Activated T-cell treated with anti-CD3 and anti-CD28 coated beads, Interleukin-2, amount 50 U/mL, for 72 hours (primary cell): Measurements from ENCODE around the gene GFY. TPM values are rescaled to one million over a fixed set of nuclear protein-coding genes. Genes with fewer than 3 reads are reported as not detected.
A peak's percentile ranks its signal among the peaks of the same experiment; 100 is the strongest.
"Not testable (repeated sequence)": the region's sequence is repeated elsewhere in the genome, so short reads cannot be mapped to it uniquely, and the experiment has no call there.

Experiments
- ATAC-seq, 2 donors: fragments of 150-1000 bp; cut with Tn5 transposase; replicated peaks in 1 of 2; 2 replicates each; pipeline ENCODE4 v1.10.0; 2021; ENCODE audit warnings: moderate library complexity in 2 of 2, mild to moderate bottlenecking in 1 of 2
- DNase-seq, 2 donors: peaks; one replicate each; pipeline ENCODE4 v3.0.0; 2021 to 2022; ENCODE audit warnings: mixed read lengths in 1 of 2
- H3K27ac Mint-ChIP-seq: one replicate; pipeline ENCODE4 v1.8.0; 2022; ENCODE audit warnings: mild to moderate bottlenecking, moderate library complexity, mixed read lengths
- H3K27me3 Mint-ChIP-seq: one replicate; pipeline ENCODE4 v1.8.0; 2022; ENCODE audit warnings: low read depth, mixed read lengths
- H3K36me3 Mint-ChIP-seq, 2 donors: one replicate each; pipeline ENCODE4 v1.8.0; 2022; ENCODE audit warnings: mixed read lengths in 2 of 2, mild to moderate bottlenecking in 1 of 2; ENCODE audit not compliant: insufficient read depth in 2 of 2
- H3K4me1 Mint-ChIP-seq: one replicate; pipeline ENCODE4 v1.8.0; 2022; ENCODE audit warnings: low read depth, mixed read lengths
- H3K4me3 Mint-ChIP-seq, 2 donors: one replicate each; pipeline ENCODE4 v1.8.0; 2022; ENCODE audit warnings: mild to moderate bottlenecking in 2 of 2, mixed read lengths in 2 of 2, moderate library complexity in 2 of 2
- H3K9me3 Mint-ChIP-seq, 2 donors: one replicate each; pipeline ENCODE4 v1.8.0; 2022; ENCODE audit warnings: mixed read lengths in 2 of 2
- total RNA-seq, 2 donors: library from RNA; stranded (reverse); gene quantifications; one replicate each; pipeline ENCODE4 v1.2.3, GENCODE V29; 2022

The GFY gene
- total RNA-seq, 2 donors from 2014 or later = not detected

GRCh38 chr19:49462492-49462891, 37.3 kb downstream of the GFY start:
- no peak for DNase-seq
- no peak overlapping the region for H3K4me3 Mint-ChIP-seq
- H3K27me3 Mint-ChIP-seq = no peaks in the 10 kb centered on the region
- H3K27ac Mint-ChIP-seq = no peak overlapping the region
- H3K9me3 Mint-ChIP-seq = no peaks in the 10 kb centered on the region
- no peak for ATAC-seq
- peaks cover 5% of the 10 kb centered on the region for H3K4me1 Mint-ChIP-seq
- no peaks in the 10 kb centered on the region for H3K36me3 Mint-ChIP-seq

GRCh38 chr19:49463960-49464740, 39.0 kb downstream of the GFY start:
- no peak for ATAC-seq
- Mint-ChIP-seq H3K27me3 (no peaks in the 10 kb centered on the region), H3K27ac (no peak overlapping the region), H3K9me3 (no peaks in the 10 kb centered on the region), H3K4me3 (no peak overlapping the region), H3K36me3 (no peaks in the 10 kb centered on the region), H3K4me1 (peaks cover 9% of the 10 kb centered on the region)
- DNase-seq = no peak

- peak overlapping the region; percentile 68 for H3K27ac Mint-ChIP-seq
- H3K36me3 Mint-ChIP-seq = no peaks in the 10 kb centered on the region
- no peak for DNase-seq
- H3K4me1 Mint-ChIP-seq = peaks cover 20% of the 10 kb centered on the region
- H3K4me3 Mint-ChIP-seq = no peak overlapping the region
- no peaks in the 10 kb centered on the region for H3K9me3 Mint-ChIP-seq
- no peaks in the 10 kb centered on the region for H3K27me3 Mint-ChIP-seq
- no peak for ATAC-seq
Observed at GRCh38 chr19:49465371-49465770, 40.2 kb downstream of the GFY start.

- no peak overlapping the region for H3K27ac Mint-ChIP-seq
- DNase-seq = no peak
- ATAC-seq = no peak
- H3K4me1 Mint-ChIP-seq = peaks cover 42% of the 10 kb centered on the region
- H3K27me3 Mint-ChIP-seq = no peaks in the 10 kb centered on the region
- H3K36me3 Mint-ChIP-seq = no peaks in the 10 kb centered on the region
- no peaks in the 10 kb centered on the region for H3K9me3 Mint-ChIP-seq
- H3K4me3 Mint-ChIP-seq = peak overlapping the region in 1 of 2 donors; percentile 87
Observed at GRCh38 chr19:49468199-49468598, 43.0 kb downstream of the GFY start.

GRCh38 chr19:49468746-49469447, 43.7 kb downstream of the GFY start:
- Mint-ChIP-seq H3K4me3 (peak overlapping the region; percentile 63 to 87), H3K9me3 (no peaks in the 10 kb centered on the region), H3K27me3 (no peaks in the 10 kb centered on the region), H3K27ac (peak overlapping the region; percentile 85), H3K4me1 (peaks cover 47% of the 10 kb centered on the region), H3K36me3 (no peaks in the 10 kb centered on the region)
- DNase-seq (peak; percentile 85 to 92), ATAC-seq (peak; percentile 84)

- Mint-ChIP-seq H3K4me3 (peak overlapping the region; percentile 78 to 86), H3K27ac (peak overlapping the region; percentile 94), H3K27me3 (no peaks in the 10 kb centered on the region), H3K36me3 (peaks cover 1 to 3% of the 10 kb centered on the region in 2 donors), H3K9me3 (no peaks in the 10 kb centered on the region), H3K4me1 (peaks cover 55% of the 10 kb centered on the region)
- peak; percentile 63 to 69 for ATAC-seq
- peak; percentile 90 to 91 for DNase-seq
Observed at GRCh38 chr19:49469828-49470614, 44.8 kb downstream of the GFY start.

- peaks cover 60% of the 10 kb centered on the region for H3K4me1 Mint-ChIP-seq
Observed at GRCh38 chr19:49470615-49470978, 45.4 kb downstream of the GFY start.

GRCh38 chr19:49472936-49473335, 47.7 kb downstream of the GFY start:
- H3K9me3 Mint-ChIP-seq = no peaks in the 10 kb centered on the region
- H3K4me3 Mint-ChIP-seq = peak overlapping the region; percentile 93 to 99
- H3K36me3 Mint-ChIP-seq = peaks cover 9 to 10% of the 10 kb centered on the region in 2 donors
- no peaks in the 10 kb centered on the region for H3K27me3 Mint-ChIP-seq
- H3K27ac Mint-ChIP-seq = peak overlapping the region; percentile 75
- peaks cover 77% of the 10 kb centered on the region for H3K4me1 Mint-ChIP-seq
- ATAC-seq = no peak
- no peak for DNase-seq

More at GRCh38 chr19:49470615-49470978, 45.4 kb downstream of the GFY start:
- Mint-ChIP-seq H3K27me3 (no peaks in the 10 kb centered on the region), H3K27ac (peak overlapping the region; percentile 94), H3K36me3 (peaks cover 3 to 7% of the 10 kb centered on the region in 2 donors), H3K4me3 (peak overlapping the region; percentile 78 to 86), H3K9me3 (no peaks in the 10 kb centered on the region)
- DNase-seq (no peak), ATAC-seq (no peak)

GRCh38 chr19:49473501-49473867, 48.3 kb downstream of the GFY start:
- not testable (repeated sequence) for ATAC-seq, DNase-seq, H3K9me3 Mint-ChIP-seq, H3K27me3 Mint-ChIP-seq
- Mint-ChIP-seq H3K4me3 (peak overlapping the region; percentile 93 to 99), H3K4me1 (peaks cover 75% of the 10 kb centered on the region), H3K27ac (peak overlapping the region; percentile 75), H3K36me3 (peaks cover 9 to 10% of the 10 kb centered on the region in 2 donors)

GRCh38 chr19:49473868-49474541, 48.8 kb downstream of the GFY start, which contains the start of gene FLT3LG:
Gene FLT3LG (plus strand): TSS chr19:49474215. CDS start chr19:49474640, 425 bp downstream.
- ATAC-seq (peak; percentile 60 to 63), DNase-seq (peak; percentile 90 to 95)
- peaks cover 72% of the 10 kb centered on the region for H3K4me1 Mint-ChIP-seq
- H3K9me3 Mint-ChIP-seq = no peaks in the 10 kb centered on the region
- H3K36me3 Mint-ChIP-seq = peaks cover 9 to 12% of the 10 kb centered on the region in 2 donors
- peak within 1 kb of the TSS; percentile 90 for H3K27ac Mint-ChIP-seq
- H3K27me3 Mint-ChIP-seq = no peaks in the 10 kb centered on the region
- peak within 1 kb of the TSS; percentile 93 to 99 for H3K4me3 Mint-ChIP-seq

- H3K36me3 Mint-ChIP-seq = peaks cover 9 to 13% of the 10 kb centered on the region in 2 donors
- DNase-seq = no peak
- H3K27ac Mint-ChIP-seq = peak overlapping the region; percentile 90
- no peaks in the 10 kb centered on the region for H3K27me3 Mint-ChIP-seq
- no peak for ATAC-seq
- H3K4me3 Mint-ChIP-seq = peak overlapping the region; percentile 93 to 99
- H3K9me3 Mint-ChIP-seq = no peaks in the 10 kb centered on the region
- H3K4me1 Mint-ChIP-seq = peaks cover 69% of the 10 kb centered on the region
Observed at GRCh38 chr19:49474542-49474924, 49.3 kb downstream of the GFY start.

- peaks cover 60% of the 10 kb centered on the region for H3K4me1 Mint-ChIP-seq
- peak overlapping the region; percentile 95 for H3K27ac Mint-ChIP-seq
- ATAC-seq (no peak), DNase-seq (peak in 1 of 2 donors; percentile 27)
- no peaks in the 10 kb centered on the region for H3K9me3 Mint-ChIP-seq
- H3K36me3 Mint-ChIP-seq = peaks cover 9 to 15% of the 10 kb centered on the region in 2 donors
- no peaks in the 10 kb centered on the region for H3K27me3 Mint-ChIP-seq
- peak overlapping the region; percentile 93 to 99 for H3K4me3 Mint-ChIP-seq
Observed at GRCh38 chr19:49475191-49475917, 50.2 kb downstream of the GFY start.
